ENCODE data around the gene MAPK8IP3. TPM values are rescaled to one million over a fixed set of nuclear protein-coding genes. Genes with fewer than 3 reads are reported as not detected.
A peak's percentile ranks its signal among the peaks of the same experiment; 100 is the strongest.

The MAPK8IP3 gene
- total RNA-seq, 2 donors from 2014 or later: 44.0 to 62.6 TPM

DNA sequence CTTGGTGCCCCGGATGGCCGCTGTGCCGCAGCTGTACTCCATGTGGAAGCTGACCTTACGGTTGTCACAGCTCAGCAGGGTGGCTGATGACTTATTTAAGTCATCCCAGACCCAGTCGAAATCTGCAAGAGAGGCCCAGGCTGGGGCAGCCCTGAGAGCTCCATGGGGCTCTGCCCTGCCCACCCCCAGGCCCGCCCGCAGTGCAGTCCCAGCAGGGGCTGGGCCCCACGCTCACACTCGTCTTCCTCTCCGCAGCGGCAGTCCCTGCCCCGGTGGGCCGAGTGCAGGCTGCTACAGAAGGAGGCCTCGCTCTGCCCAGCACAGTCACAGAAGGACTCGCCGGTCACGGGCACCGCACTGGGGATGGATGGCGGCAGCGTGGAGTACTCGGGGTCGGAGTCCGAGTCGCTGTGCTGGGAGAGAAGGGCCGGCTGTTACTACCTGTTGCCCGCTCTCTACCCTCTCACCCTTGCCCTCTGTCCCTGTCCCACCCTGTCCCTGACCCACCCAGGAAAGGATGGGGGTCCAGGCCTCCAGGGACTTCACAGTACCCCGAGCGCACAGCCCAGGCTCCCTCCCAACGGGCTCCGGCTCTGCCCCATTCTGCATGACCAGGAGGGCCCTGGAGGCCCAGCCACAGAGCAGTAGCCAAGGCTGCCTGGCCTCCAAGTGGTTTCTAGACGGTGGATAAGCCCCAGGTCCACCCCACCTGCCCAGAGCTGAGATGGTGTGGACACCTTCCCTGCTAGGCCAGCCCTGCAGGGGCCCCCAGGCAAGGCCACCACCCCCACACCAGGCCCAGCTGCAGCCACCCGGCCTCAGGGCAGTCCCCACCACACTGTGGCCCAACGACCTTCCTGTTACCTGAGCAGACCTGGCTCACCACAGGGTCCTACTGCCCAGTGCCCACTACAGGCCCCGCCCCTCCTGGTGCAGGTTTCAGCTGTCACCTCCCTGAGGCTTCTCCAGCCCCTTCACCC, 72.5 kb downstream of the MAPK8IP3 start:
- Histone ChIP-seq H3K9ac (ENCODE audit: low read depth in 2 of 2, low read length in 2 of 2) (no peak overlapping the region), H3K4me3 (no peak overlapping the region), H3K4me1 (peaks cover 19% of the 10 kb centered on the region), H3K9me3 (no peaks in the 10 kb centered on the region), H3K36me3 (no peaks in the 10 kb centered on the region), H3K27me3 (no peaks in the 10 kb centered on the region), H3K27ac (no peak overlapping the region)
- intact Hi-C loops (cut with DNase I): no loop called here
- TF ChIP-seq, protein P1, sequence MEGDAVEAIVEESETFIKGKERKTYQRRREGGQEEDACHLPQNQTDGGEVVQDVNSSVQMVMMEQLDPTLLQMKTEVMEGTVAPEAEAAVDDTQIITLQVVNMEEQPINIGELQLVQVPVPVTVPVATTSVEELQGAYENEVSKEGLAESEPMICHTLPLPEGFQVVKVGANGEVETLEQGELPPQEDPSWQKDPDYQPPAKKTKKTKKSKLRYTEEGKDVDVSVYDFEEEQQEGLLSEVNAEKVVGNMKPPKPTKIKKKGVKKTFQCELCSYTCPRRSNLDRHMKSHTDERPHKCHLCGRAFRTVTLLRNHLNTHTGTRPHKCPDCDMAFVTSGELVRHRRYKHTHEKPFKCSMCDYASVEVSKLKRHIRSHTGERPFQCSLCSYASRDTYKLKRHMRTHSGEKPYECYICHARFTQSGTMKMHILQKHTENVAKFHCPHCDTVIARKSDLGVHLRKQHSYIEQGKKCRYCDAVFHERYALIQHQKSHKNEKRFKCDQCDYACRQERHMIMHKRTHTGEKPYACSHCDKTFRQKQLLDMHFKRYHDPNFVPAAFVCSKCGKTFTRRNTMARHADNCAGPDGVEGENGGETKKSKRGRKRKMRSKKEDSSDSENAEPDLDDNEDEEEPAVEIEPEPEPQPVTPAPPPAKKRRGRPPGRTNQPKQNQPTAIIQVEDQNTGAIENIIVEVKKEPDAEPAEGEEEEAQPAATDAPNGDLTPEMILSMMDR (IDR thresholded peaks at IDR 0.05): no peak
- DNase-seq: no peak

DNA sequence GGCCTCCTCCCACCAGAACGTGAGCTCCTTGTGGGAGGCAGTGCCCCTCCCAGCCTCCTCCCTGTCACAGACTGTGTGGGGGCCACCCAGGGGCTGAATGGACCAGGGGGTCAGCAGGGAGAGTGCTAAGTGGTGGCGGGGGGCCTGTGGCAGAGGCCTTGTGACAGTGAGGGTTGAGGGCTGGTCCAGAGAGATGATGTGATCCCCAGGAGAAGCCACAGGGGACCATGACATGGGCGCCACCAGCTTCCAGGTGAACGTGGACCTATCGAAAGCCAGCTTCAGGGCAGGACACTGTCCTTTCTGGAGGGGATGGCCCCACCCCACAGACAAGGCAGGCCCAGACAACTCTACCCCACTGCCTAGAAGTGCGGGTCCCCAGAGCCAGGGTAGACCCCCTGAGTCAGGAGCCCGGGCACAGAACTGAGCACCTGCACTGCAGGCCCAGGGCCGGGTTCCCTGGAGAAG, 73.3 kb downstream of the MAPK8IP3 start:
- Histone ChIP-seq H3K9me3 (no peaks in the 10 kb centered on the region), H3K4me3 (no peak overlapping the region), H3K27ac (no peak overlapping the region), H3K27me3 (no peaks in the 10 kb centered on the region), H3K36me3 (no peaks in the 10 kb centered on the region), H3K9ac (ENCODE audit: low read depth in 2 of 2, low read length in 2 of 2) (no peak overlapping the region), H3K4me1 (peaks cover 15% of the 10 kb centered on the region)
- TF ChIP-seq, protein P1 (IDR thresholded peaks at IDR 0.05): no peak
- intact Hi-C loops (cut with DNase I): no loop called here
- no peak for DNase-seq

DNA sequence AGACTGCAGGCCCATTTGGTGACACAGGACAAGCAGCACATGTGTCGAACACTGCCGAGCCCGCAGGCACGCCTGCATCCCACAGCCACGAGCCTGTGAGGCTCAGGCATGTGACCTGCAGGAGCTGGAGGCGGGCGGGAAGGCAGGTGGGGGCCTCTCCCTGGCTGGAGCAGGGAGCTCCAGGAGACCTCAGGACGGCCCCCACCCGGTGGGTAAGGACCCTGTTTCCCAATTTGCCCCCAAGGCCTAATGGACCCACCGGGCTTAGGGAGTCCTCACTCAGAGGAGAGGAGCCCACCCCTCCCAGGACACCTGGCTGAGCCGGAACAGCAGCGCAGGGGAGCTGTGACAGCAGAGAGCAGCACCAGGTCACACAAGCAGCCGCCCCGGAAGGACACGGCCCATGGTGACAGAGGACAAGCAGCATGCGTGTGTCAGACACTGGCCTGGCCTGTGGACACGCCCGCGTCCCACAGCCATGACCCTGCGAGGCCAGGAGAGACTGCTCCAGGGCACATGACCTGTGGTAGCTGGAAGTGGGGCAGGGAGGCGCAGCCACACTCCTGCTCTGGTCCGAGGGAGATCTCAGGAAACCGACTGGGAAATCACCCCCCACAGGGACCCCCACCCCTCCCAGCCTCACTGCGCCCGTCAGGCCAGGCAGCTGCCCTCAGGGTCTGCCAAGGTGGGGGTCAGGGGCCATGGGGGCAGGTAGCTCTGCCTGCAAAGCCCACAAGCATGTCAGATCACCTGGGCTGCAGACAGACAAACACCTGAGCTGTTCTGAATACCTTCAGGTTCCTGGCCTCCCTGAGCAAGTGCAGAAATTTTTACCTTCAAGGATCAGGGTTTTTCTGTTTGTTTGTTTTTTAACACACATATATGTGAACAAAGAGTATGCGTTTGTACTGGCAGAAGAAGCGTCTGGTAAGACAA, 74.0 kb downstream of the MAPK8IP3 start:
- no peaks in the 10 kb centered on the region for H3K9me3 ChIP-seq
- DNase-seq: no peak
- H3K27me3 ChIP-seq: no peaks in the 10 kb centered on the region
- H3K9ac ChIP-seq (ENCODE audit: low read depth in 2 of 2, low read length in 2 of 2): no peak overlapping the region
- H3K4me1 ChIP-seq: peaks cover 13% of the 10 kb centered on the region
- intact Hi-C loops (cut with DNase I): no loop called here
- no peak overlapping the region for H3K4me3 ChIP-seq
- TF ChIP-seq, protein P1 (IDR thresholded peaks at IDR 0.05): no peak
- no peak overlapping the region for H3K27ac ChIP-seq
- H3K36me3 ChIP-seq: no peaks in the 10 kb centered on the region

DNA sequence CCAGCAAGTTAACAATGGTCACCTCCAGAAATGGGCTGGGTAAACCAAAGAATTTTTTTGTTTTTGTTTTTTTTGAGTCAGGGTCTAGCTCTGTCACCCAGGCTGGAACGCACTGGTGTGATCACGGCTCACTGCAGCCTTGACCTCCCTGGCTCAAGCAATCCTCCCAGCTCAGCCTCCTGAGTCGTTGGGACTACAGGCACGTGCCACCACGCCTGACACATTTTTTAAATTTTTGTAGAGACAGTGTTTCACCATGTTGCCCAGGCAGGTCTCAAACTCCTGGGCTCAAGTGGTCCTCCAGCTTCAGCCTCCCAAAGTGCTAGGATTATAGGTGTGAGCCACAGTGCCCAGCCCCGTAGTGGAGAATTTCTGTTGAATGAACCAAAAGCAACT, 74.7 kb downstream of the MAPK8IP3 start:
- no peaks in the 10 kb centered on the region for H3K27me3 ChIP-seq
- peaks cover 13% of the 10 kb centered on the region for H3K4me1 ChIP-seq
- H3K4me3 ChIP-seq: no peak overlapping the region
- intact Hi-C loops (cut with DNase I): no loop called here
- H3K36me3 ChIP-seq: no peaks in the 10 kb centered on the region
- DNase-seq: no peak
- no peaks in the 10 kb centered on the region for H3K9me3 ChIP-seq
- TF ChIP-seq, protein P1 (IDR thresholded peaks at IDR 0.05): no peak
- H3K27ac ChIP-seq: no peak overlapping the region
- peak overlapping the region in 1 of 2 donors; percentile 74 for H3K9ac ChIP-seq (ENCODE audit: low read depth in 2 of 2, low read length in 2 of 2)

DNA sequence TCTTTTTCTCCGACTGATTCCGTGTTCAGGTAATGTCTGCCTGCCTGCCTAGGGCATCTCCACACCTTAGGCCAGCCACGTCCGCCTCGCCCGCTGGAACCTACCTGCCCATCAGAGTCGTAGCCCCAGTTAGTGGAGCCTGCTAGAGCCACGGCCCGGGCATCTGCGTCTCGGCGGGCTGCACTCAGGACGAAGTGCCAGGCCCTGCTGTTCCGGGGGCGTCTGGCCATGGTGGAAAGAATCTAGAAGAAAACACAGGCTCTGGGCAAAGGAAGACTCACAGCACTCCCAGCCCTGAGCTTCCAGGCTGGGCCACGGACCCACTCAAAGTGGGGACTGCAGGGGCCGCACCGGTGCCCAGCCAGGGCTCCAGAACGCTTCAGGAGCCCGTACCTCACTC, 75.3 kb downstream of the MAPK8IP3 start:
- intact Hi-C loops (cut with DNase I): no loop called here
- DNase-seq: no peak
- TF ChIP-seq, protein P1 (IDR thresholded peaks at IDR 0.05): no peak
- peaks cover 13% of the 10 kb centered on the region for H3K4me1 ChIP-seq
- H3K4me3 ChIP-seq: peak overlapping the region; percentile 96
- H3K36me3 ChIP-seq: no peaks in the 10 kb centered on the region
- no peaks in the 10 kb centered on the region for H3K9me3 ChIP-seq
- peak overlapping the region; percentile 68 to 74 for H3K9ac ChIP-seq (ENCODE audit: low read depth in 2 of 2, low read length in 2 of 2)
- peak overlapping the region; percentile 88 for H3K27ac ChIP-seq
- no peaks in the 10 kb centered on the region for H3K27me3 ChIP-seq

All from colonic mucosa (tissue), 4 donors.